Liver (tissue), 9 donors: ENCODE measurements around the gene KCNK17. TPM values are rescaled to one million over a fixed set of nuclear protein-coding genes. Genes with fewer than 3 reads are reported as not detected.

ENCODE experiments used
- DNase-seq: peaks from one replicate; pipeline ENCODE4 v3.0.0-alpha.2; 2017; ENCODE audit warnings: low spot score
- H3K27ac ChIP-seq, 2 donors: one replicate each; pipeline ENCODE4 v1.7.0; 2013; ENCODE audit warnings: inconsistent platforms in 2 of 2, low read length in 2 of 2, control low read depth in 1 of 2, low read depth in 1 of 2, mild to moderate bottlenecking in 1 of 2
- H3K27me3 ChIP-seq, 4 donors: one replicate each; pipeline versions ENCODE4 v1.6.1 to v1.7.0; 2013; ENCODE audit warnings: low read length in 3 of 4, inconsistent platforms in 1 of 4, mild to moderate bottlenecking in 1 of 4, moderate library complexity in 1 of 4; ENCODE audit not compliant: control insufficient read depth in 4 of 4, insufficient read depth in 4 of 4
- H3K36me3 ChIP-seq, 4 donors: one replicate each; pipeline versions ENCODE4 v1.6.1 to v1.7.0; 2013; ENCODE audit warnings: low read length in 3 of 4, mild to moderate bottlenecking in 3 of 4, low read depth in 1 of 4, moderate library complexity in 1 of 4; ENCODE audit not compliant: control insufficient read depth in 4 of 4, insufficient read depth in 3 of 4
- H3K4me1 ChIP-seq, 4 donors: one replicate each; pipeline versions ENCODE4 v1.6.1 to v1.7.0; 2013; ENCODE audit warnings: low read length in 3 of 4, mild to moderate bottlenecking in 3 of 4, moderate library complexity in 1 of 4; ENCODE audit not compliant: control insufficient read depth in 4 of 4, insufficient read depth in 4 of 4
- H3K4me3 ChIP-seq, 3 donors: one replicate each; pipeline versions ENCODE4 v1.6.1 to v1.7.0; 2013; ENCODE audit warnings: low read length in 3 of 3, control low read depth in 1 of 3, low read depth in 1 of 3, mild to moderate bottlenecking in 1 of 3
- H3K9ac ChIP-seq, 2 donors: one replicate each; pipeline ENCODE4 v1.7.0; 2013; ENCODE audit warnings: low read length in 2 of 2, mild to moderate bottlenecking in 2 of 2, moderate library complexity in 2 of 2, control low read depth in 1 of 2, low read depth in 1 of 2
- H3K9me3 ChIP-seq, 4 donors: one replicate each; pipeline versions ENCODE4 v1.6.1 to v1.7.0; 2013; ENCODE audit warnings: low read length in 3 of 4; ENCODE audit not compliant: control insufficient read depth in 4 of 4
- FOXA1 ChIP-seq: IDR thresholded peaks from 2 replicates; pipeline ENCODE4 v1.6.1; 2016; ENCODE audit warnings: antibody characterized with exemption
- FOXA2 ChIP-seq: IDR thresholded peaks from 2 replicates; pipeline ENCODE4 v1.6.1; 2016; ENCODE audit warnings: antibody characterized with exemption
- GABPA ChIP-seq, 2 donors: IDR thresholded peaks in 1 of 2; conservative IDR thresholded peaks in 1 of 2; 2 replicates each; pipeline ENCODE4 v1.6.1; 2016; ENCODE audit warnings: antibody characterized with exemption in 2 of 2, mild to moderate bottlenecking in 1 of 2, moderate library complexity in 1 of 2
- HNF4G ChIP-seq: IDR thresholded peaks from 2 replicates; pipeline ENCODE4 v1.6.1; 2016; ENCODE audit warnings: antibody characterized with exemption
- JUND ChIP-seq, 2 donors: IDR thresholded peaks; 2 replicates each; pipeline ENCODE4 v1.6.1; 2016; ENCODE audit warnings: antibody characterized with exemption in 2 of 2
- RAD21 ChIP-seq, 2 donors: IDR thresholded peaks; 2 replicates each; pipeline ENCODE4 v1.6.1; 2016; ENCODE audit warnings: antibody characterized with exemption in 2 of 2, mild to moderate bottlenecking in 2 of 2
- REST ChIP-seq: IDR thresholded peaks from 2 replicates; pipeline ENCODE4 v1.6.1; 2016; ENCODE audit warnings: antibody characterized with exemption, mild to moderate bottlenecking
- RXRA ChIP-seq, 2 donors: IDR thresholded peaks; 2 replicates each; pipeline ENCODE4 v1.6.1; 2017 to 2018; ENCODE audit warnings: antibody characterized with exemption in 2 of 2, mild to moderate bottlenecking in 1 of 2
- SP1 ChIP-seq: IDR thresholded peaks from 2 replicates; pipeline ENCODE4 v1.6.1; 2018; ENCODE audit warnings: antibody characterized with exemption, mild to moderate bottlenecking
- YY1 ChIP-seq: IDR thresholded peaks from 2 replicates; pipeline ENCODE4 v1.6.1; 2016; ENCODE audit warnings: antibody characterized with exemption, mild to moderate bottlenecking
- WGBS: extraction: QIAGEN DNeasy Blood & Tissue Kit; methylation state at CpG from one replicate; pipeline ENCODE4 v1.1.7; 2013; 5-methylcytosine and 5-hydroxymethylcytosine counted together
- polyA plus RNA-seq, 2 donors: library from polyadenylated mRNA; stranded (reverse) in 1 of 2; unstranded in 1 of 2; fragments of 200-250 nt in 1 of 2; fragments of >200 nt in 1 of 2; fragmentation: Nextera tagmentation in 1 of 2; extraction: Ambion mirVana in 1 of 2; gene quantifications; one replicate each; pipeline versions ENCODE4 v1.2.1 to v1.2.3, GENCODE V29; 2013 to 2015
- total RNA-seq, 2 donors: library from RNA; depleted of rRNA; stranded (reverse); fragments of >200 nt; gene quantifications; one replicate each; pipeline ENCODE4 v1.2.3, GENCODE V29; 2014
- TF ChIP-seq, protein P1 (sequence below): fragments of 150-350 bp; IDR thresholded peaks from 2 replicates; pipeline ENCODE4 v1.5.1; 2017; ENCODE audit warnings: improper control_type of control experiment, low read depth, low read length; ENCODE audit not compliant: missing input control
- TF ChIP-seq, protein P2 (sequence below): IDR thresholded peaks from 2 replicates; pipeline ENCODE4 v1.6.1; 2016; ENCODE audit warnings: antibody characterized with exemption
- donor health status: healthy.
- donor health status: healthy.
- donor health status: healthy.
- donor health status: healthy.
- donor health status: healthy.

KCNK17 gene
- total and polyA plus RNA-seq, 4 donors, result 0.19 to 1.9 (median 0.49) TPM

DNA sequence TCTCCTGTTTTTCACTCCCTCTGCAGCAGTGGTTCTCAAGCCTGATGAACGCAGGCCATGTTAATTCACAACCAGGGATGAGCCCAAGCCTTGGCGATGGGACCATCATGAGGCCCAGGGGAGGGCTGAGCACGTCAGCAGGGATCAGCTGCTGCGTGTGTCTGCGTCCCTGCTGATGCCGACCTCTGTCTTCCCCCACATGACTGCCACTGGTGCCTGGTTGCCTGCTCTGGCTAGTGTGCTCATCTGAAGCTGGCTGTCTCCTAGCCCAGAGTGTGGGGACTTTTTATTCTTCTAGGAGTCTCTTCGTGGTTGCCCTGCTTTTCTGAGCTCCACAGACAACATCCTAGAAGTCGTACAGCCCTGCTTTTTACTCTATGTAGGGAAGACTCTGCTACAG lies 49.1 kb upstream of the KCNK17 start:
- Histone ChIP-seq H3K27me3 (no peaks in the 10 kb centered on the region), H3K36me3 (no peaks in the 10 kb centered on the region), H3K9me3 (no peaks in the 10 kb centered on the region), H3K9ac (no peak overlapping the region), H3K4me3 (no peak overlapping the region), H3K4me1 (peaks cover 0 to 7% (median 1%) of the 10 kb centered on the region in 4 donors), H3K27ac (no peak overlapping the region)
- TF ChIP-seq RXRA (IDR thresholded peaks at IDR 0.05), result no peak
- no peak for TF ChIP-seq YY1
- TF ChIP-seq, protein P1, sequence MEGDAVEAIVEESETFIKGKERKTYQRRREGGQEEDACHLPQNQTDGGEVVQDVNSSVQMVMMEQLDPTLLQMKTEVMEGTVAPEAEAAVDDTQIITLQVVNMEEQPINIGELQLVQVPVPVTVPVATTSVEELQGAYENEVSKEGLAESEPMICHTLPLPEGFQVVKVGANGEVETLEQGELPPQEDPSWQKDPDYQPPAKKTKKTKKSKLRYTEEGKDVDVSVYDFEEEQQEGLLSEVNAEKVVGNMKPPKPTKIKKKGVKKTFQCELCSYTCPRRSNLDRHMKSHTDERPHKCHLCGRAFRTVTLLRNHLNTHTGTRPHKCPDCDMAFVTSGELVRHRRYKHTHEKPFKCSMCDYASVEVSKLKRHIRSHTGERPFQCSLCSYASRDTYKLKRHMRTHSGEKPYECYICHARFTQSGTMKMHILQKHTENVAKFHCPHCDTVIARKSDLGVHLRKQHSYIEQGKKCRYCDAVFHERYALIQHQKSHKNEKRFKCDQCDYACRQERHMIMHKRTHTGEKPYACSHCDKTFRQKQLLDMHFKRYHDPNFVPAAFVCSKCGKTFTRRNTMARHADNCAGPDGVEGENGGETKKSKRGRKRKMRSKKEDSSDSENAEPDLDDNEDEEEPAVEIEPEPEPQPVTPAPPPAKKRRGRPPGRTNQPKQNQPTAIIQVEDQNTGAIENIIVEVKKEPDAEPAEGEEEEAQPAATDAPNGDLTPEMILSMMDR, result no peak
- TF ChIP-seq HNF4G, result no peak
- TF ChIP-seq, protein P2, sequence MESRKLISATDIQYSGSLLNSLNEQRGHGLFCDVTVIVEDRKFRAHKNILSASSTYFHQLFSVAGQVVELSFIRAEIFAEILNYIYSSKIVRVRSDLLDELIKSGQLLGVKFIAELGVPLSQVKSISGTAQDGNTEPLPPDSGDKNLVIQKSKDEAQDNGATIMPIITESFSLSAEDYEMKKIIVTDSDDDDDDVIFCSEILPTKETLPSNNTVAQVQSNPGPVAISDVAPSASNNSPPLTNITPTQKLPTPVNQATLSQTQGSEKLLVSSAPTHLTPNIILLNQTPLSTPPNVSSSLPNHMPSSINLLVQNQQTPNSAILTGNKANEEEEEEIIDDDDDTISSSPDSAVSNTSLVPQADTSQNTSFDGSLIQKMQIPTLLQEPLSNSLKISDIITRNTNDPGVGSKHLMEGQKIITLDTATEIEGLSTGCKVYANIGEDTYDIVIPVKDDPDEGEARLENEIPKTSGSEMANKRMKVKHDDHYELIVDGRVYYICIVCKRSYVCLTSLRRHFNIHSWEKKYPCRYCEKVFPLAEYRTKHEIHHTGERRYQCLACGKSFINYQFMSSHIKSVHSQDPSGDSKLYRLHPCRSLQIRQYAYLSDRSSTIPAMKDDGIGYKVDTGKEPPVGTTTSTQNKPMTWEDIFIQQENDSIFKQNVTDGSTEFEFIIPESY, result no peak
- no peak for TF ChIP-seq GABPA (IDR thresholded peaks at IDR 0.05 in 1 of 2, conservative IDR thresholded peaks at IDR 0.05 in 1 of 2)
- TF ChIP-seq JUND (IDR thresholded peaks at IDR 0.05), result no peak
- no peak for TF ChIP-seq FOXA2
- no peak for TF ChIP-seq SP1
- TF ChIP-seq FOXA1, result no peak
- TF ChIP-seq RAD21 (IDR thresholded peaks at IDR 0.05), result no peak
- no peak for TF ChIP-seq REST
- DNase-seq, result no peak
- 92% methylated on average over 8 of the region's 8 CpGs for WGBS

DNA sequence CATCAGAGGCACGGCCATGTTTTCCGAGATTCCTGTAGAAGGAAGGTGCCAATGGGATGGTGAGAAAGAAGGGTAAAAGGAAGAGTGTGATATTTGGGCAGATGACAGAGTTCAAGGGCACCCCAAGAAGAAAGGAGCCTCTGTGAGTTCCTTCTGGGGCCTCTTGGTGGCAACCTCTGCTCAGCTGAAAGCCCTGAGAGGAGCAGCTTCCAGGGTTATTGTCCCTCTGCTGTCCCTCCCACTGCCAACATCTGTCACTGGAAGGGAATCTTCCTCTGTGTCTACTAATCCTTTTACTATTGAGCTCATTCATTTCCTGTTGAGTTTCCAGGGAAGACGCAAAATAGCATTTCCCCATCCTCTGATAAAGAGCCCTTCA lies 48.3 kb upstream of the KCNK17 start:
- Histone ChIP-seq H3K27me3 (no peaks in the 10 kb centered on the region), H3K36me3 (no peaks in the 10 kb centered on the region), H3K9ac (no peak overlapping the region), H3K27ac (no peak overlapping the region), H3K4me3 (no peak overlapping the region), H3K4me1 (peaks cover 0 to 7% (median 1%) of the 10 kb centered on the region in 4 donors), H3K9me3 (no peaks in the 10 kb centered on the region)
- TF ChIP-seq RAD21 (IDR thresholded peaks at IDR 0.05), result no peak
- TF ChIP-seq, protein P1, result peak; percentile 6
- 42% methylated on average over 3 of the region's 3 CpGs for WGBS
- DNase-seq, result no peak
